ENCODE data around the gene IVD. TPM values are rescaled to one million over a fixed set of nuclear protein-coding genes. Genes with fewer than 3 reads are reported as not detected.

IVD gene
- polyA plus RNA-seq, 1 of the 3 experiments (the other 2 are of a cell fraction), result 54.2 TPM

DNA sequence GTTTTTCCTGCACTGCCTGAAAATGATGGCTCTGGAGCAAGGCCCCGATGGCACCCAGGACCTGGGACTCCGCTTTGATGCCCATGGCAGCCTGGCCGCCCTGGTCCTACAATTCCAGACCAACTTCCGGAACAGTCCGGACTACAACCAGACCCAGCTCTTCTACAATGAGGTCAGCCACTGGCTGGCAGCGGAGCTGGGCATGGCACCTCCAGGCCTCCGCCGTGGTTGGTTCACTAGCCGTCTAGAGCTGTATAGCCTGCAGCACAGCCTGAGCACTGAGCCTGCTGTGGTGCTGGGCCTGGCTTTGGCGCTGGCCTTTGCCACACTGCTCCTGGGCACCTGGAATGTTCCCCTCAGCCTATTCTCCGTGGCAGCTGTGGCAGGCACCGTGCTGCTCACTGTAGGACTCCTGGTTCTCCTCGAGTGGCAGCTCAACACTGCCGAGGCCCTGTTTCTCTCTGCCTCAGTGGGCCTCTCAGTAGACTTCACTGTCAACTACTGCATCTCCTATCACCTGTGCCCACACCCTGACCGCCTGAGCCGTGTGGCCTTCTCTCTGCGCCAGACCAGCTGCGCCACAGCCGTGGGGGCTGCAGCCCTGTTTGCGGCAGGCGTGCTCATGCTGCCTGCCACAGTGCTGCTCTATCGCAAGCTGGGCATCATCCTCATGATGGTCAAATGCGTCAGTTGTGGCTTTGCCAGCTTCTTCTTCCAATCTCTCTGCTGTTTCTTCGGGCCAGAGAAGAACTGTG is 36.7 kb upstream of the IVD start:
- 80% methylated on average over 8 of the region's 24 CpGs for WGBS (ENCODE audit: low lambda C conversion rate)
- Histone ChIP-seq H3K27me3 (ENCODE audit: insufficient read depth) (no peaks in the 10 kb centered on the region), H3K36me3 (replicated peaks in 1 of 2; ENCODE audit: control insufficient read depth in 1 of 2, insufficient read depth in 2 of 2, low read length in 1 of 2) (no peaks in the 10 kb centered on the region), H3K4me3 (ENCODE audit: low read depth in 2 of 2, low read length in 1 of 2) (no peak overlapping the region), H3K79me2 (ENCODE audit: insufficient read depth) (no peaks in the 10 kb centered on the region), H2AFZ (ENCODE audit: low read depth) (no peak overlapping the region), H3K27ac (ENCODE audit: low read depth in 2 of 2, low read length in 1 of 2) (no peak overlapping the region), H3K9ac (no peak overlapping the region), H3K4me1 (ENCODE audit: control insufficient read depth in 1 of 2, insufficient read depth in 2 of 2, low read depth in 1 of 2, low read length in 1 of 2) (peaks cover 0 to 17% of the 10 kb centered on the region in 2 experiments; a peak in 1 of 4 replicates), H4K20me1 (ENCODE audit: insufficient read depth) (no peaks in the 10 kb centered on the region), H3F3A (replicated peaks; ENCODE audit: insufficient read depth) (no peaks in the 10 kb centered on the region), H3K4me2 (no peak overlapping the region), H3K9me2 (no peaks in the 10 kb centered on the region), H3K9me3 (no peaks in the 10 kb centered on the region)
- TF ChIP-seq SMC3 (IDR thresholded peaks at IDR 0.05; ENCODE audit: low read depth, low read length) (no peak), NFIC (IDR thresholded peaks at IDR 0.05; ENCODE audit: borderline replicate concordance) (no peak), TCF12 (IDR thresholded peaks at IDR 0.05) (no peak), RCOR1 (IDR thresholded peaks at IDR 0.05; ENCODE audit: low read length) (no peak), JUND (IDR thresholded peaks at IDR 0.05) (no peak), TEAD4 (IDR thresholded peaks at IDR 0.05; ENCODE audit: borderline replicate concordance, insufficient read depth) (no peak), TAF1 (IDR thresholded peaks at IDR 0.05; ENCODE audit: borderline replicate concordance, low read depth, low read length) (no peak), RAD21 (IDR thresholded peaks at IDR 0.05; ENCODE audit: low read length) (no peak)
- TF ChIP-seq, protein P1, sequence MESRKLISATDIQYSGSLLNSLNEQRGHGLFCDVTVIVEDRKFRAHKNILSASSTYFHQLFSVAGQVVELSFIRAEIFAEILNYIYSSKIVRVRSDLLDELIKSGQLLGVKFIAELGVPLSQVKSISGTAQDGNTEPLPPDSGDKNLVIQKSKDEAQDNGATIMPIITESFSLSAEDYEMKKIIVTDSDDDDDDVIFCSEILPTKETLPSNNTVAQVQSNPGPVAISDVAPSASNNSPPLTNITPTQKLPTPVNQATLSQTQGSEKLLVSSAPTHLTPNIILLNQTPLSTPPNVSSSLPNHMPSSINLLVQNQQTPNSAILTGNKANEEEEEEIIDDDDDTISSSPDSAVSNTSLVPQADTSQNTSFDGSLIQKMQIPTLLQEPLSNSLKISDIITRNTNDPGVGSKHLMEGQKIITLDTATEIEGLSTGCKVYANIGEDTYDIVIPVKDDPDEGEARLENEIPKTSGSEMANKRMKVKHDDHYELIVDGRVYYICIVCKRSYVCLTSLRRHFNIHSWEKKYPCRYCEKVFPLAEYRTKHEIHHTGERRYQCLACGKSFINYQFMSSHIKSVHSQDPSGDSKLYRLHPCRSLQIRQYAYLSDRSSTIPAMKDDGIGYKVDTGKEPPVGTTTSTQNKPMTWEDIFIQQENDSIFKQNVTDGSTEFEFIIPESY (IDR thresholded peaks at IDR 0.05; ENCODE audit: borderline replicate concordance, low read depth), result no peak
- ChIA-PET POLR2A (interaction anchor here (0.5 to 1.2 kb wide), 2 partner anchors 11 to 898 kb away, joined by 3 to 5 read pairs; partner anchors contain the start of gene DISP2), CTCF (interaction anchor here (0.8 to 70.6 kb wide), 14 partner anchors 8 to 138 kb away, joined by 3 to 2194 read pairs (median 8); partner anchors contain the start of genes ANKRD63, CCDC9B, DISP2 and INAFM2)
- DNase-seq, result no peak

GRCh38 chr15:40369474-40369869 is 36.1 kb upstream of the IVD start:
- Histone ChIP-seq H3K36me3 (replicated peaks in 1 of 2; ENCODE audit: control insufficient read depth in 1 of 2, insufficient read depth in 2 of 2, low read length in 1 of 2) (no peaks in the 10 kb centered on the region), H4K20me1 (ENCODE audit: insufficient read depth) (no peaks in the 10 kb centered on the region), H3K27me3 (ENCODE audit: insufficient read depth) (no peaks in the 10 kb centered on the region), H3K9me2 (no peaks in the 10 kb centered on the region), H3F3A (replicated peaks; ENCODE audit: insufficient read depth) (no peaks in the 10 kb centered on the region), H3K4me3 (ENCODE audit: low read depth in 2 of 2, low read length in 1 of 2) (no peak overlapping the region), H3K27ac (ENCODE audit: low read depth in 2 of 2, low read length in 1 of 2) (no peak overlapping the region), H3K79me2 (ENCODE audit: insufficient read depth) (no peaks in the 10 kb centered on the region), H2AFZ (ENCODE audit: low read depth) (no peak overlapping the region), H3K4me1 (ENCODE audit: control insufficient read depth in 1 of 2, insufficient read depth in 2 of 2, low read depth in 1 of 2, low read length in 1 of 2) (peaks cover 0 to 17% of the 10 kb centered on the region in 2 experiments; a peak in 1 of 4 replicates), H3K9ac (no peak overlapping the region), H3K4me2 (no peak overlapping the region), H3K9me3 (no peaks in the 10 kb centered on the region)
- POLR2A ChIA-PET, result interaction anchor here (0.5 to 1.2 kb wide), 2 partner anchors 12 to 898 kb away, joined by 3 to 5 read pairs; partner anchors contain the start of gene DISP2
- WGBS (ENCODE audit: low lambda C conversion rate), result 82% methylated on average over 5 of the region's 10 CpGs
- CTCF ChIA-PET, result interaction anchor here (1.5 to 70.6 kb wide), 8 partner anchors 9 to 55 kb away, joined by 3 to 2194 read pairs (median 10); partner anchors contain the start of genes ANKRD63, CCDC9B, DISP2 and INAFM2
- DNase-seq, result no peak
- no peak for TF ChIP-seq SIN3A (IDR thresholded peaks at IDR 0.05; ENCODE audit: borderline replicate concordance, low read depth, low read length)
- TF ChIP-seq, protein P1 (IDR thresholded peaks at IDR 0.05; ENCODE audit: borderline replicate concordance, low read depth), result no peak

Data from SK-N-SH (cell line).